Heart right ventricle (tissue), 16 donors: ENCODE results near the gene CCKAR. TPM values are rescaled to one million over a fixed set of nuclear protein-coding genes. Genes with fewer than 3 reads are reported as not detected.

Experiments used
- ATAC-seq, 8 donors: fragments of 200-7000 bp; cut with Tn5 transposase; one replicate each; pipeline ENCODE4 v1.9.1; 2020; ENCODE audit warnings: mild to moderate bottlenecking in 8 of 8, moderate library complexity in 8 of 8, moderate number of reproducible peaks in 1 of 8
- DNase-seq, 2 donors: peaks; one replicate each; pipeline ENCODE4 v3.0.0-alpha.2; 2020
- H3K27ac ChIP-seq, 10 donors: fragments of 200-600 bp; sonication (generic) in 2 of 10; one replicate each; pipeline versions ENCODE4 v1.5.0 to v1.8.0; 2020 to 2022; ENCODE audit warnings: mild to moderate bottlenecking in 3 of 10
- H3K27me3 ChIP-seq, 7 donors: fragments of 200-600 bp; one replicate each; pipeline ENCODE4 v1.8.0; 2021 to 2022; ENCODE audit warnings: mild to moderate bottlenecking in 2 of 7
- H3K36me3 ChIP-seq, 9 donors: fragments of 200-600 bp; sonication (generic) in 1 of 9; one replicate each; pipeline versions ENCODE4 v1.5.0 to v1.8.0; 2020 to 2022; ENCODE audit warnings: mild to moderate bottlenecking in 2 of 9
- H3K4me1 ChIP-seq, 9 donors: fragments of 200-600 bp; sonication (generic) in 1 of 9; one replicate each; pipeline versions ENCODE4 v1.5.0 to v1.8.0; 2020 to 2022; ENCODE audit warnings: mild to moderate bottlenecking in 4 of 9
- H3K4me3 ChIP-seq, 10 donors: fragments of 200-600 bp; sonication (generic) in 2 of 10; one replicate each; pipeline versions ENCODE4 v1.5.0 to v1.8.0; 2020 to 2022; ENCODE audit warnings: mild to moderate bottlenecking in 7 of 10, moderate library complexity in 2 of 10
- H3K9me3 ChIP-seq, 11 donors: fragments of 200-600 bp in 10 of 11; sonication (generic) in 2 of 11; one replicate each; pipeline versions ENCODE4 v1.5.0 to v1.8.0; 2013 to 2022; ENCODE audit warnings: mild to moderate bottlenecking in 2 of 11, control low read depth in 1 of 11, moderate library complexity in 1 of 11
- CTCF ChIP-seq, 9 donors: fragments of 200-600 bp; sonication (generic) in 2 of 9; IDR thresholded peaks; one replicate each; pipeline versions ENCODE4 v1.5.0 to v1.8.0; 2021 to 2022; ENCODE audit warnings: antibody characterized with exemption in 9 of 9, mild to moderate bottlenecking in 5 of 9, moderate library complexity in 1 of 9
- WGBS, 2 donors: extraction: QIAGEN DNeasy Blood & Tissue Kit; methylation state at CpG; one replicate each; pipeline ENCODE4 v1.1.7; 2013; ENCODE audit warnings: inconsistent platforms in 1 of 2; 5-methylcytosine and 5-hydroxymethylcytosine counted together
- intact Hi-C, 10 donors: fragments of 100-400 bp; cut with DNase I; formaldehyde crosslinking; loops; one replicate each; pipeline versions ENCODE4 v1.11.1 to v1.14.2; 2022
- polyA plus RNA-seq, 2 donors: library from polyadenylated mRNA; stranded (reverse); fragments of 200-250 nt; gene quantifications; one replicate each; pipeline ENCODE4 v1.2.3, GENCODE V29; 2013
- total RNA-seq, 10 donors: library from RNA; stranded (reverse); fragmentation: NEBNext Ultra II Directional in 3 of 10; extraction: Animal tissue kit (Norgen Biotek cat#: 25700) in 3 of 10; gene quantifications; one replicate each; pipeline versions ENCODE4 v1.2.1 to v1.2.4, GENCODE V29; 2021 to 2023
- donor health status: Arrhythmogenic right ventricular cardiomyopathy.
- donor health status: ischemic (EF 13 %, LVEDD 7.1; RV severe dilation, severe dysfunction).
- donor health status: healthy with polysubstance abuse.
- donor health status: DM: no; HTN: yes; CAD: no.
- donor health status: DM: no; HTN: no; CAD: no.
- donor health status: ischemic (EF 25% LVEDD 6.9; RV normal size, moderate dysfunction).
- donor health status: ischemic (EF 25% LVEDD 5.7; RV mildly dilated, moderate dysfunction).
- donor health status: healthy.
- donor health status: DM: yes; HTN: yes; CAD: no.
- donor health status: Ischemic cardiomyopathy.
- donor health status: ischemic (EF 35%, LVEDD 5.7; RV mildly dilated, moderate dysfunction).
- donor health status: nonischemic (EF 11% LVEDD 7.7; RV severe dilation, severe dysfunction).
- donor health status: DM: yes; HTN: yes; CAD: no.
- donor health status: PGD.
- donor health status: ischemic (EF 29% LVEDD 5.4; RV normal size, mild dysfunction).
- donor health status: nonischemic (EF 23%, LVEDD 6.1; RV moderate dilation, normal function).

CCKAR gene
- total and polyA plus RNA-seq, 12 donors = not detected

GRCh38 chr4:26522478-26522877 is 32.2 kb upstream of the CCKAR start:
- Histone ChIP-seq H3K4me1 (no peaks in the 10 kb centered on the region), H3K4me3 (no peak overlapping the region), H3K36me3 (no peaks in the 10 kb centered on the region), H3K9me3 (no peaks in the 10 kb centered on the region), H3K27ac (no peak overlapping the region), H3K27me3 (no peaks in the 10 kb centered on the region)
- intact Hi-C loops = no loop called here
- WGBS, 2 donors = 74 to 81% methylated on average over 3 of the region's 3 CpGs
- TF ChIP-seq CTCF (IDR thresholded peaks at IDR 0.05) = no peak
- DNase-seq (no peak), ATAC-seq (no peak)

DNA sequence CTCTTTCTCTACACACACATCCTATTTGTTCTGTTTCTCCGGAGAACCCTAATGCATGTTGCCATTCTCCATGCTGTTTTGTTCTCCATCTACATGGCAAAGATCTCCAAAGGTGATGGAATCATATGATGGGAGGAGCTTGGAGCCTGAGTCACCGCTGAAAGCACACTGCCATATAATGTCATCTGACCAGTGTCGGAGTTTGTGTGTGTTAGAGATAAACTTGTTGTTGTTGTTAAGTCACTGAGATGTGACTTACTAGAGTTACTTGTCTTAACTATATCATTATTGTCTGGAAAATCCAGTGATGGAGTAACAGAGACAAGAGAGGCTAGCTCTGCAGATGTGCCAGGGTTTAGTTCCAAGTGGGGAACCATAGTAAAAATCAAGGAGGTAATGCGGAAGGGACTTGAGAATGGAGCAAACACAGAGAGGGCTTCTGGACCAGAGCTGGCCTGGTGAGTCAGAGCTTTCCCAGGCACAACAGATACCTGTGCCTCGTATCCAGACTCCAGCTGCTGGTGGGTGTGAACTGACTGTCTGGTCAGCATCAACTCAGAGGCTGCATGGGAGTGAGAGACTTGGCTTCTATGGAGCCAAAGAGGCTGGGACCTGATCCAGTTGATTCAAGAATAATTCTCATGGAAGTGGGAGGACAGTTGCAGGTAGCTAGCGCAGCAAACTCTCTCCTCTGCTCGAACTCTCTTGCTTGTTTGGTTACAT is 30.6 kb upstream of the CCKAR start:
- no peaks in the 10 kb centered on the region for H3K36me3 ChIP-seq
- 76 to 83% methylated on average over 7 of the region's 7 CpGs for WGBS, 2 donors
- no peak overlapping the region for H3K27ac ChIP-seq
- DNase-seq = no peak
- H3K4me3 ChIP-seq = no peak overlapping the region
- H3K27me3 ChIP-seq = no peaks in the 10 kb centered on the region
- no peak for TF ChIP-seq CTCF (IDR thresholded peaks at IDR 0.05)
- no peaks in the 10 kb centered on the region for H3K9me3 ChIP-seq
- H3K4me1 ChIP-seq = no peaks in the 10 kb centered on the region
- ATAC-seq = no peak
- intact Hi-C loops = no loop called here

GRCh38 chr4:26515936-26516335 is 25.7 kb upstream of the CCKAR start:
- Histone ChIP-seq H3K4me1 (no peaks in the 10 kb centered on the region), H3K27ac (no peak overlapping the region), H3K36me3 (no peaks in the 10 kb centered on the region), H3K4me3 (no peak overlapping the region), H3K27me3 (no peaks in the 10 kb centered on the region), H3K9me3 (no peaks in the 10 kb centered on the region)
- TF ChIP-seq CTCF (IDR thresholded peaks at IDR 0.05) = no peak
- intact Hi-C loops = no loop called here
- ATAC-seq (no peak), DNase-seq (no peak)
- 43 to 60% methylated on average over 2 of the region's 2 CpGs for WGBS, 2 donors

- no peak for TF ChIP-seq CTCF (IDR thresholded peaks at IDR 0.05)
- no peak for DNase-seq
- H3K4me1 ChIP-seq = no peaks in the 10 kb centered on the region
- ATAC-seq = no peak
- H3K27ac ChIP-seq = no peak overlapping the region
- WGBS, 2 donors = 40 to 46% methylated on average over 4 of the region's 4 CpGs
- no peak overlapping the region for H3K4me3 ChIP-seq
- H3K9me3 ChIP-seq = no peaks in the 10 kb centered on the region
- no peaks in the 10 kb centered on the region for H3K27me3 ChIP-seq
- H3K36me3 ChIP-seq = no peaks in the 10 kb centered on the region
- intact Hi-C loops = no loop called here
Measured at GRCh38 chr4:26510334-26510964, 20.2 kb upstream of the CCKAR start.
